Measurements from ENCODE around the gene PRTN3.
"Not testable (repeated sequence)": the region's sequence is repeated elsewhere in the genome, so short reads cannot be mapped to it uniquely, and the experiment has no call there.

Gene PRTN3

DNA sequence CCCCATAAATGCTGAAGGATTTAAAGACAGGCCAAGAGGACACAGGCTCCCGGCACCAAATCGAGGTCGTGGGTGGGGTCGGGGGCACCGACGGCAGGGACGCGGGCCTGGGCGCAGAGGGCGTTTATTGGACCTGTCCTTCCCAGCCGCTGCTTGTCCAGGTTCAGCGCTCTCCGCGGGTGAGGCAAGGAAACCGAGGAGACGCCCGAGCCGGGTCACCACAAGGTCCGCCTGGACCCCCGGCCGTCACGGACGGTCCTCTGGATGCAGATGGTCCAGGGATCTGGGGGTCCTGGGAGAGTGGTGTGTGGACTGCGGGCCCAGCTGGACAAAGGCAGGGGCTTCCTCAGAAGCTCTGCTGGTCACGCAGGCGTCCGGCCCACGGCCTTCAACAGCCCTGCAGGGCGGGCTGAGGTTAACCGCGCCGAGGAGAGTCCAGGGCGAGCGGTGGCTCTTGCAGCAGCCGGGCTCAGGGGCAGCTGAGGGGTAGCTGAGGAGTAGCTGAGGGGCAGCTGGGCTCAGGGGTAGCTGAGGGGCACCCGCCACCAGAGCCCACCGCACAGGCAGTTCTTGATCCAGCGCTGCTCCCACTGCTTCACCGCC, 27.2 kb downstream of the PRTN3 start:
- DNase-seq: no peak

DNA sequence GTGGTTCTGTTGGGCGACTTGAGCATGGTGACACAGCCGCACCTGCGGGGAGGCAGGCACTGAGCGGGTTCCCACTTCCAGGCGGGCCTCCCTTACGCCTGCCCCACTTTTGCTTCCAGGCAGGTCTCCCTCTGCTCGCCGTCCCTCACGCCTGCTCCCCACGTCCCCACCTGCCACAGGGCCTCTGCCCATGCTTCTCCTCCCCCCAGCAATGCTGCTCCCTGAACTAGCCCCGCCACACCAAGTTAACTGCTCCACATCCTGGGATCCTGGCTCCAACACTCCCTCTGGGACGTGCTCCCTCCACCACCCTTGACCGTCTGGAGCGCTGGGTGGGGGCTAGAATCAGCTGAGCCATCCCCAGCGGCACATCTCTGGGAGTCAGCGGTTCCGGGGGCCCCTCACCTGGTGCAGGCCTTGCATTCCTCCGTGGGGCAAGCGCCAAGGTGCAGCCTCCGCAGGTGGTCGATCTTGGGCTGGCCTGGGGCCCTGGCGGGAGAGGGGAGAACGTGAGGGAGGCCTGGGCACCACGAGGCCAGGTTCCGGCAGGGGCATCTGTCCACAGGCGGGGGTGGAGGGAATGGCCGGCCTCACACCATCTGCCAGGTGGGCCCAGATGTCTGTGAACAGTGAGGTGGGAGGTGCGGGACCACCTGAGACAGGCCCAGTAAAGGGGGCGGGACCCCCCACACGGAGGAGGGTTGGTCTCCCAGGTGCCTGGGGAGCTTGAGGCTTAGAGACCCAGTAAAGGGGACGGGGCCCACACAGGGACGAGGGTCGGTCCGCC, 27.9 kb downstream of the PRTN3 start:
- no peak for DNase-seq

DNA sequence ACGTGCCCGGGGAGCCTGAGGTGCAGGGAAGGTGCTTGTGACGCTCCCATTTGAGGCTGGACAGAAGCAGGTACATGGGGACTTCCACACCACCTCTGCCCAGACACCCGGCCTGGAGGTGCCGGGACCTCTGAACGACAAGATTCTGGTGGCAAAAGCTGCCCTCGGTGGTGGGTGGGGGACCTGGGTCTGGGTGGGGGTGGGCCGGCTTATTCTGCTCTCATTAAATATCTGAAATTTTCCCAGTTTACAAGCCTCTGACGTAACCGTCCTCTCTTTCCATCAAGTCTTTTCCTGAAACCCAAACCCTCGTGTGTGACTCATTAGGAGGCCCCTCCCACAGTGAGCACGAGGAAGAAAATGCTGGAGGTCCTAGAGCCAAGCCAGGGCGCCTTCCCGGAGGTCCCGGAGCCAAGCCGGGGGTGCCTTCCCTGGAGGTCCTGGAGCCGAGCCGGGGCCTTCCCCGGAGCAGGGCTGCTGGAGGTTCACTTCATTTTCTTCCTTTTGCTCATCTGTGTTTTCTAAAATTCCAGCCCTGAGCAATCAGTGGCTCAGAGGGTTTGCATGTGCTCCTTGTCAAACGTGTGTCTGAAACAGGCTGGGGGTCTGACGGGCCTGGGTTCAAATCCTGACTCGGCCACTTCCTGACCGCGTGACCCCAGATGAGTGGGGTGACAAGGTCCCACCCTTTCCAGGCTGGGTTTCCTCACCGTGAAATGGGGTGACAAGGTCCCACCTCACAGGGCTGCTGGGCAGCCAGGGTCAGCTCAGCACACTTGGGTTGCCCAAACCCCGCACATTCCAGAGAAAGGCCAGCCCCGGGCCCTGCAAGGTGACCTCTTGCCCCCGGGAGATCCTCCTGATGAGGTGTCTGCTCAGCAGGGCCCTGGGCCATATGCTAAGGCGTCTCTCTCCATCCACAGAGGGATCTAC, 28.7 kb downstream of the PRTN3 start:
- DNase-seq: no peak

DNA sequence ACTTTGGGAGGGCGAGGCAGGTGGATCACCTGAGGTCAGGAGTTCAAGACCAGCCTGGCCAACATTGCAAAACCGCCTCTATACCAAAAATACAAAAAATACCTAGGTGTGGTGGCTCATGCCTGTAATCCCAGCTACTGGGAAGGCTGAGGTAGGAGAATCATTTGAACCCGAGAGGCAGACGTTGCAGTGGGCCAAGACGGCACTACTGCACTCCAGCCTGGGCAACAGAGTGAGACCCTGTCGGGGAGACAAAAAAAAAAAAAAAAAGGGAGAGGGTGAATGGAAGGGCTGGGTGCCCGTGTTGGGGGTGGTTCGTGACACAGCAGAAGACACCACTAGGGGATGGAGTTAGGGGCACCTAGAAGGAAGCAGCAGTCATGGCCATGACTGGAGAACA, 29.5 kb downstream of the PRTN3 start:
- no peak for DNase-seq

DNA sequence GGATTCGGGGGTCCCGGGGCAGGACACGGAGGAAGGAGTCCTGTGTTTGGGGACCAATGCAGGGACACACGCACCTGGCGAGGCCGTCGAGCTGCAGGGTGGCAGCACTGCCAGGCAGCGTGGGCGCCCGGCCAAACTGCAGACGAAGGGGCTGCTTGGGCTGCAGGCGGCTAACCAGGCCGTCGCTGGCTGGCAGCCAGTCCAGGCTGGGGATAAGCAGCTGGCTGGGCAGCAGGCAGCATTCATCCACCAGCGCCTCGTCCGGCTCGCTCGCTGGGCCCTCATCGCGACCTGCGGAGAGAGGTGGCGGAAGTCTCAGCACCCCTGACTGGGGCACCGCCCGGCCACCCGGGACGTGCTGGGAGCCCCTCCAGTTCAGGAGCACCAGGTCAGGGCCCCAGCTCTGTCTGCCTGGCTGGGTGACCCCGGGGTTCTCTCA, 30.2 kb downstream of the PRTN3 start:
- no peak for DNase-seq

DNA sequence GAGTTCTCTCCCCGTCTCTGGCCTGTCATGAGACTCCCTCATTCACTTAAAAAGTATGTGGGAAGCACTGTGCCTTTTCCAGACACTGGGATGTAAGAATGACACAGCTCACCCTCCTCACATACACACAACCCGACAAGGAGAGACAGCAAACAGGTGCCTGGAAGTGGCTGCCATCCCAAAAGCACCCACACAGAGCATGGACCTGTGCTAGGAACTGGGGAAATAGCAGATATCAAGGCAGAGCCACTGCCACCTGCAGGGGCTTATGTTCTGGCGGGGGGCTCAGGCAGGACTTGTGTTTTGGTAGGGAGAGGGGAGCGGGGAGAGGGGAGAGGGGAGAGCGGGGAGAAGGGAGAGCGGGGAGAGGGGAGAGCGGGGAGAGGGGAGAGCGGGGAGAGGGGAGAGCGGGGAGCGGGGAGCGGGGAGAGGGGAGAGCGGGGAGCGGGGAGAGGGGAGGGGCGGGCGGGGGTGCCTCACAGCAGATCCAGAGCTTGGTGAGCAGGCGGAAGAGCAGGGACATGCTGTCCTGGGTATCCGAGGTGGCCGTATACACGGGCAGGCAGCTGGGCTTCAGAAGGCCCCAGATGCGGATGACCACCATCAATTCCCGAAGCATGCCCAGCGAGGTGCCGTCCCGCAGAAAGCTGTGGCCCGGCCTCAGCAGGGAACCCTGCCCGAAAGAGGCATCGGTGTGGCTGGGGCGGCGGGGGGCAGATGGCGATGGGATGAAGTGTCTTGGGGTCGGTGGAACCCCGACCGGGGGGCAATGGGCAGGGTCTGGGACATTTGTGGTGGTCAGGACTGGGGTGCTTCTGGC, 30.9 kb downstream of the PRTN3 start:
- DNase-seq: no peak

DNA sequence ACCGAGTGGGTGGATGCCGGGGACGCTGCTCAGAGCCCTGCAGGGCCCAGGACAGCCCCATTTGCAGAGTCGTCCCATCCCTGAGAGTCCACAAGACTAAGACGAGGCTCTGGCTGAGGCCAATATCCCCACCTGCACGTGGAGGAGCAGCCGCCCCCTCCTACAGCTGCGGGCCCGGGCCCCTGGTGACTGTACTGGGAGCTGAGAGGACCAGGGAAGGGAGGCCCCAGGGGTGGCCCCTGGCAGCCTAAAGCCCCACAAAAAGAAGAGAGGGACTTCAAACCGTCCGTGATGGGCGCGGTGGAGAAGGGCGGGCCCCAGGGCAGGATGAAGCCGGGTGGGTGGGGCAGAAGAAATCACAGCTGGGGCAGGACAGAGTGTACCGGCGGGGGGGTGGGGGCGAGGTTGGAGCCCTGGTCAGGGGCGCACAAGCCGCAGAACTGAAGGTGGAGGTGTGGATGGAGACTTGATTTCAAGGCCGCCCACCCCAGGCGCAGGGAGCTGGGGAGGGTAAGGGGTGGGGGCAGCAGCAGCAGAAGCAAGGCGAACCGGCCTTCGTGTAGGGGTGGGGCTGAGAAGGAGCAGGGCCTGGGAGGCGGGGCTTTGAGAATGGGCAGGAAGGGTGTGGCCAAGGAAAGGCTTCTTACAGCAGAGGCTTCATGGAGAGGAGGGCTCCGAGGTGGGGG, 31.6 kb downstream of the PRTN3 start:
- DNase-seq: peak in 1 of 3 experiments; percentile 35

DNA sequence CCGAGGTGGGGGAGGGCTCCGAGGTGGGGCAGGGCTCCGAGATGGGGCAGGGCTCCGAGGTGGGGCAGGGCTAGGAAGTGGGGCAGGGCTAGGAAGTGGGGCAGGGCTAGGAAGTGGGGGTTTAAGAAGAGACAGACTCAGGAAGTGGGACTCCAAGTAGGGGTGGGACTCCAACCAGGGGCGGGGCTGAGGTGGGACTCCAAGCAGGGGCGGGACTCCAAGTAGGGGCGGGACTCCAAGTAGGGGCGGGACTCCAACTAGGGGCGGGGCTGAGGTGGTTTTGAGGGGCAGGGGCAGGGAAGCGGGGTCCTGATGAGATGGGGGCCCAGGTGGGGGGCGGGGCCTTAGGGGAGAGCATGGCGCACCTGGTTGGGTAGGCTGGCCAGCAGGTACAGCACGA, 32.3 kb downstream of the PRTN3 start:
- DNase-seq: no peak

DNA sequence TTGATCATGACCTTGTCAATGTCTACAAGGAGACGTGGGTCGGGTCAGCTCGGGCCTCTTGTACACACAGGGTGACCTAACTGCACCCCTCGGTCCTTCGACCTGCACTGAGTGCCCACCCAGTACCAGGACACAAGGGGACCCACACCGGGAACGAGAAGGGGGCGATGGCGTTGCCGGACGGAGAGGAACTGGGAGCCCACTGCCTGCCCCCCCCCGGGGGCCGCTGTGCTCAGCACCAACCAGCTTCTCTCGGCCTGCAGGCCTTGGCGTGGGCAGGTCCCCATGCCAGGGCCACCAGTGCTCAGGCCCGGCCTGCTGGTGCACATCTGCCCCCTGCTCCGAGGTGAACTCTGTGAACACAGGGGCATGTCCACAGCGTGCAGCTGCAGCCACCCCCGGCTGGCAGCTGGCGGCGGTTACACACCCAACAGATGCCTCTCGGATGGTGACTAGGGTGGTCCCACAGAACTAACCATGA, 32.8 kb downstream of the PRTN3 start:
- DNase-seq: no peak

DNA sequence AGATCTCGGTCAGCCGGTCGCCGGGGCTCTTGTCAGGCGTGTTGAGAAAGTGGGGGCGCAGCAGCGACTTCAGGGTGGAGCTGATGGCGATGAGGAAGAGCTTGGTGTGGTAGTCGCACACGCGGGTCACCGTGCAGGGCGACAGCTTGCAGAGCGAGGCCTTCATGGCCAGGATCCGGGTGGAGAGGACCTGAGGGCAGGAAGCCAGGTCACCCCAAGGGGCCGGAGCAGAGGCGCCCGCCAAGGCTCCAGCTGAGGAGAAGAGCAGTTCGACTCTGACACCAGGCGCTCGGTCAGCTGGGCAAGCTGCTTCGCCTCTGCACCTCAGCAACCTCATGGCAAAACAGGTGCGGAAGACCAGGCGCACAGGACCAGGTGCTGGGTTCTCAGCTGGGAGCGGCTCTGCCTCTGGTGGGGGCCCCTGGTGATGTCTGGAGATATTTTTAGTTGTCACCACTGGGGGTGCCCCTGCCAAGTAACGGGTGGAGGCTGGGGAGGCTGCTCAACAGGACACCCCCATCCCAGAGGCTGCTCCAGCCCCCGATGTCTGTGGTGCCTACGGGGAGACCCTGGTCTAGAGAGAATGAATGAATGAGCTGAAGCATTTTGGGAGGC, 34.6 kb downstream of the PRTN3 start:
- no peak for DNase-seq

DNA sequence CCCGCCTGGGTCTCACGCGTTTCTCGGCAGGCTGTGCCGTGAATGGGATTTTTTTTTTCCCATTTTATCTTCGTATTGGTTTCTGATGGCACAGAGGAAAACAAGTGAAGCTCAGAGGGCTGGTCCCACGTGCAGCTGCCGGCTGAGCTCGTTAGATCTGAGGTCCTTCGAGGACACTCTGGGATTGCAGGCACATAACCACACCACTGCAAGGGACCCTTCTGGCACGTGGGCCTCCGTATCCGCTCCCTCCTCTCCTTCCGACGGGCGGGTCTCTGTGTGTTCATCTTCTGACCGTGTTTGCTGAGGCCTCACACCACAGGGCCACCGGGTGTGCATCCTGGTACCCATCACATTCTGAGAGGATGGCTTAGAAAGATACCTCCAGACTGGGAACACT, 35.3 kb downstream of the PRTN3 start:
- DNase-seq: no peak

DNA sequence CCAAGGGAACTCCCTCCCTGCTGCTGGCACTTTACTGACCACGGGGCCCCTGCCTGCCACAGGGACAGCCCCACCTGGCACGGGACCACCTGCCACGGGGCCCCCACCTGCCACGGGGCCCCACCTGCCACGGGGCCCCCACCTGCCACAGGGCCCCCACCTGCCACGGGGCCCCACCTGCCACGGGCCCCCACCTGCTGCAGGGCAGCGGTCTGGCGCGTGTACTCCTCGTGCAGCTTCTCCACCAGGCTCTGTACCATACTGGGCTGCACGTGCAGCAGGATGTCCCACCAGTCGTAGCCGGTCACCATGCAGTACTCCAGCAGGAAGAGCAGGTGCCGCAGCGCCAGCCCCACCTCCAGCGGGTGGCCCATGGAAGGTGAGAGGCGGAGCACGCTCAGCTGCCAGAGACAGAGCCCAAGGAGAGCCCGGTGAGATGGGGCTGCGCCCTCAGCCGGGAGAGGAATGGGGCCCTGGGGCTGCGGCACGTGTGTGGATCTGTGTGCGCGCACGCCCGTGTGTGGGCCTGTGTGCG, 36.0 kb downstream of the PRTN3 start:
- DNase-seq: peak in 1 of 3 experiments; percentile 56

DNA sequence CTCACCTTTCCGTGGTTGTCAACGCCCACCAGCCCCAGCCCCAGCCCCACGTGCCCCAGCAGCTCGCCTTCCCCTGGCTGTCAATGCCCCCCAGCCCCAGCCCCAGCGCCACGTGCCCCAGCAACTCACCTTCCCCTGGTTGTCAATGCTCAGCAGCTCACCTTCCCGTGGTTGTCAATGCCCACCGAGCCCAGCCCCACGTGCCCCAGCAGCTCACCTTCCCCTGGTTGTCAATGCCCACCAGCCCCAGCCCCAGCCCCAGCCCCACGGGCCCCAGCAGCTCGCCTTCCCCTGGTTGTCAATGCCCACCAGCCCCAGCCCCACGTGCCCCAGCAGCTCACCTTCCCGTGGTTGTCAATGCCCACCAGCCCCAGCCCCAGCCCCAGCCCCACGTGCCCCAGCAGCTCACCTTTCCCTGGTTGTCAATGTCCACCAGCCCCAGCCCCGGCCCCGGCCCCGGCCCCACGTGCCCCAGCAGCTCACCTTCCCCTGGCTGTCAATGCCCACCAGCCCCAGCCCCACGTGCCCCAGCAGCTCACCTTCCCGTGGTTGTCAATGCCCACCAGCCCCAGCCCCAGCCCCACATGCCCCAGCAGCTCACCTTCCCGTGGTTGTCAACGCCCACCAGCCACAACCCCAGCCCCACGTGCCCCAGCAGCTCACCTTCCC, 37.3 kb downstream of the PRTN3 start:
- not testable (repeated sequence) for DNase-seq

DNA sequence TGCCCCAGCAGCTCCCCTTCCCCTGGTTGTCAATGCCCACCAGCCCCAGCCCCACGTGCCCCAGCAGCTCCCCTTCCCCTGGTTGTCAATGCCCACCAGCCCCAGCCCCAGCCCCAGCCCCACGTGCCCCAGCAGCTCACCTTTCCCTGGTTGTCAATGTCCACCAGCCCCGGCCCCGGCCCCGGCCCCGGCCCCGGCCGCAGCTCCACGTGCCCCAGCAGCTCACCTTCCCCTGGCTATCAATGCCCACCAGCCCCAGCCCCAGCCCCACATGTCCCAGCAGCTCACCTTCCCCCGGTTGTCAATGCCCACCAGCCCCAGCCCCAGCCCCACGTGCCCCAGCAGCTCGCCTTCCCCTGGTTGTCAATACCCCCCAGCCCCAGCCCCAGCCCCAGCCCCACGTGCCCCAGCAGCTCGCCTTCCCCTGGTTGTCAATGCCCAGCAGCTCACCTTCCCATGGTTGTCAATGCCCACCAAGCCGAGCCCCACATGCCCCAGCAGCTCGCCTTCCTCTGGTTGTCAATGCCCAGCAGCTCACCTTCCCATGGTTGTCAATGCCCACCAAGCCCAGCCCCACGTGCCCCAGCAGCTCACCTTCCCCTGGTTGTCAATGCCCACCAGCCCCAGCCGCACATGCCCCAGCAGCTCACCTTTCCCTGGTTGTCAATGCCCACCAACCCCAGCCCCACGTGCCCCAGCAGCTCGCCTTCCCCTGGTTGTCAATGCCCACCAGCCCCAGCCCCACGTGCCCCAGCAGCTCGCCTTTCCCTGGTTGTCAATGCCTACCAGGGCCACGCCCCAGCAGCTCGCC, 38.2 kb downstream of the PRTN3 start:
- DNase-seq: not testable (repeated sequence)

DNA sequence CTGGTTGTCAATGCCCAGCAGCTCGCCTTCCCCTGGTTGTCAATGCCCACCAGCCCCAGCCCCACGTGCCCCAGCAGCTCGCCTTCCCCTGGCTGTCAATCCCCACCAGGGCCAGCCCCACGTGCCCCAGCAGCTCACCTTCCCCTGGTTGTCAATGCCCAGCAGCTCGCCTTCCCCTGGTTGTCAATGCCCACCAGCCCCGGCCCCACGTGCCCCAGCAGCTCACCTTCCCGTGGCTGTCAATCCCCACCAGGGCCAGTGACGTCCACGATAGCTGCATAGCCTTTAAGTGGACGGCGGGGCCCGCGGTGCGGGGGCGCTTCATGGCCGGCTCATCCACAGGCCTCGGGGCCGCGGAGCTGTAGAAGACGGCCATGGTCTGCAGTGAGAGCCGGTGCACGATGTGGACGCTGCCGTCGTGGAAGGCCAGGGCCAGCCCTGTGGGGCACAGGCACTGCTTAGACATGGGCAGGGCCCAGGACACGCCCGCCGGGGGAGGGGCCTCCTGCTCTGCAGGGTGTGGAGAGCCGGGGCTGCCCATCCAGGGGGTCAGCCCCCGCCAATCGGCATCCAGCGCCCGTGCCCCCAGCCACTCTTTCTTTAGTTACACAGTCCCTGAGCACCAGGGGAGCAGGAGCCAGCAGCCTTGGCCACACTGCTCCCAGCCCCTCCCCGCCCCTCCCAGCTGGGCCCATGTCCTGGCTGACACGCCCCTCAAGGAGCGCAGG, 39.1 kb downstream of the PRTN3 start:
- DNase-seq: no peak

DNA sequence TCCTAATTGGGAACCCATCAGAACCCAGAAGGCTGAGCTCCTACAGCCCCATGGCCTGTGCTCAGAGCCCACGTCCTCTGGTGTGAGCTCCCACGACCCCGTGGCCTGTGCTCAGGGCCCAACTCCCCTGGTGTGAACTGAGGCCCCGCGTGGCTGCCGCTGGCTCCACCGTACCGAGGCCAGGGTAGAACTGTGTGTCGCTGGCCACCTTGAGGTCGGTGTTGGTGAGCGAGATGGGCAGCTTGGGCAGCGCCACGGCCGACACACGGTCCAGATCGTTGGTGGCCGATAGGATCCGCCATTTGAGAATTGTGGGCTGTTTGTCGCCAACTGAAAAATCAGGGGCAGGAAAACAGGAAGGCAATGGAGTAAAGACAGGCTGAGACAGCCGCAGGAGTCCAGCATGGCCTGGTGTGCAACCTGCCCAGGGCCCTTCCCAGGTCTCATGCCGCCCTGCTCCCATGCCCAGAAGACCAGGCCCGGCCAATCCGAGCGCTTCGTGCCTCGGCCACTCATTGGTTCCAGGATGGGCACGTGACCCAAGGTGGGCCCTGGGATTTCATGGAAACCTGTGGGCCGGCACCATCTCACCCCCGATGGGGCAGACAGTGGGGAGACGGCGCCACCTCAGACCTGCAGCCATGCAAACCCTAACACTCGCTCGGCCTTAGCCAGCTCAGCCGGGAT, 40.7 kb downstream of the PRTN3 start:
- DNase-seq: no peak

DNA sequence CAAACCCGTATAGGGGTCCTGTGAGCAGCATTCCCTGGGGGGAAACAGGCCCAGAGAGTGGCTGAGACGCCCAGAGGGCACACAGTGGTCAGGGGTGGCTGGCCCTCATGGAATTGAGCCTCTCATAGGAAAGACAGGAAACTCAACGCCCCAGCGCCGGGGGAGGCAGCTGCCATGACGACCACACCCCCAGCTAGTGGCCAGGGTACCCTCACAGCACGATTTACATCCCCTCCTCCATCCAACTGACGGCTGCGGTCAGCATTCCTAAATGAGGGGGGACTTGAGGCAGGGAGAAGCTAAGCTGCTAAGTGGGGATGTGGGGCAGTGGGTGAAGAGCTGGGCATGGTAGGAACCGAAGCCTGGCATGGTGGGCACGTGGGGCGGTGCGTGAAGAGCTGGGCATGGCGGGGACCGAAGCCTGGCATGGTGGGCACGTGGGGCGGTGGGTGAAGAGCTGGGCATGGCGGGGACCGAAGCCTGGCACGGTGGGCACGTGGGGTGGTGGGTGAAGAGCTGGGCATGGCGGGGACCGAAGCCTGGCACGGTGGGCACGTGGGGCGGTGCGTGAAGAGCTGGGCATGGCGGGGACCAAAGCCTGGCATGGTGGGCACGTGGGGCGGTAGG, 42.2 kb downstream of the PRTN3 start:
- DNase-seq: no peak

Data from NCI-H1417 (cell line).